Stimulated activated CD4-positive, alpha-beta T cell treated with anti-CD3 and anti-CD28 coated beads, Interleukin-2, amount 100 ng/mL, for 4 hours (primary cell): ENCODE measurements around the gene AASS.

Source experiments
- DNase-seq: peaks from one replicate; pipeline ENCODE4 v3.0.0-alpha.2; 2020; ENCODE audit warnings: low read depth

AASS gene

DNA sequence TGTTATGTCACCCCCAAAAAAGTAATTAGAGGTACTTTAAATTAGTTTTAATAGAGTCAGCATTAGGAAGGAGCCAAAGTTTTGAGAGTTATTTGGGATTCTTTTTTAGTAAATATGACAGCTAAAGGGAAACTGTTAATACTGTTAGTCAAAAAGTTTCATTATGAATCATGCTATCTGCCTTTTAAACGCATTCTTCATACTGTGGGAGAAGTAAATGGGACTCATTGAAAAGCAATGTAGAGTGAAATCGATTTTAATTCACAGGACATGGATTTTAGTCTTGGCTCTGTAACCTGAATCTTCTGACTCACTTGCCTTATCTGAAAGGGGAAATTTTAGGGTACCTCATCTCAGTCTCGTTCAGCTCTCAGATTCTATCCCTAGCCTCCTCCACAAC is 105.1 kb downstream of the AASS start:
- DNase-seq, result no peak

DNA sequence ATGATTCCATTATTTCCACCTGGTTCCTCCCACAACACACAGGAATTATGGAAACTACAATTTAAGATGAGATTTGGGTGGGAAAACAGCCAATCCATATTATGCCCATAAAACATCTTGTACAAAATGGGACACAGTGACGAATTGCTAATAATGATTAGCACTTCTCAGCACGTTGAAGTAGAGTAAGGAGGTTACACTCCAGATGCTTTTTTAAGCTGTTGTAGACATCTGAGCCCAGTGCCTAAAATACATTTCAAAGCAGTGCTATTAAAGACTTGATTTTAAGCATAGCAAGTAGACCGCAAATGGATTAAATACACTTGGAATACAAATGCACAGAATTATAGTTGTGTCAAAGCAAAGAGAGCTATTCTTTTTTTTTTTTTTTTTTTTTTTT is 105.9 kb downstream of the AASS start:
- DNase-seq, result no peak

DNA sequence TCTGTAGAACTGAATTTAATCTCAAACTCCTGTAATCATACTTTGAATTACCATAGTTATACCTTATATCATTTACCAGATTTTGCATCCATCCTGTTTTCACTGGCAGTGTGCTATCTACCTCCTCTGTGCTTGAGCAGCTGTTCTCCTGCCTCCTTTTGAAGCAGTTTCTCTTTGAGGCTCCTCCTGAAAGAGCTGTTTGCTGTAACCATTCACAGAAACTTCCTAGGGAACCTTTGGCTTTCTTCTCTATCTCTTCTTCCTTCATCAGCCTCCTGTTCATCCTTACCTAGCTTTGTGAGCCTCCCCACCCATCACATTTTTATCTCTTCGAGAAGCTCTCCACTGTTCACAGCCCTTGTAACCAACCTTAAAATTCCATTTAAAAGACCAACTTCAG is 108.2 kb downstream of the AASS start:
- DNase-seq, result no peak

DNA sequence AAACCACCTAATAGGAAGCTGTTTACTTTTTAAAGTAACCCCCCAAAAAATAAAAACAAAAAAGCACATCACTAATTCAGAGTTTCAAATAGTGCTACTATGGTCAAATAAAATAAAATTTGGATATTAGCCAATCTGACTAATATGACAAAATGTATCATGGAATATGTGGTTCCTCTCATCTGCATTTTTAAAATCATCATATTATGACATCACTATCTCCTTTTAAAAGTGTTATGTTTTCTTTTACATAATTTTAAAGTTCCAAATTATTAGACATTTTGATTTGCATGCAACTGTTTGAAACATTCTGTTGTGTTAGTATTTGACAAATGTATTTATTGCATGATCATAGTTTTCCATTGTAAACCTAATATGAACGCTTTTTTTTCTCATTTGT is 110.4 kb downstream of the AASS start:
- no peak for DNase-seq

DNA sequence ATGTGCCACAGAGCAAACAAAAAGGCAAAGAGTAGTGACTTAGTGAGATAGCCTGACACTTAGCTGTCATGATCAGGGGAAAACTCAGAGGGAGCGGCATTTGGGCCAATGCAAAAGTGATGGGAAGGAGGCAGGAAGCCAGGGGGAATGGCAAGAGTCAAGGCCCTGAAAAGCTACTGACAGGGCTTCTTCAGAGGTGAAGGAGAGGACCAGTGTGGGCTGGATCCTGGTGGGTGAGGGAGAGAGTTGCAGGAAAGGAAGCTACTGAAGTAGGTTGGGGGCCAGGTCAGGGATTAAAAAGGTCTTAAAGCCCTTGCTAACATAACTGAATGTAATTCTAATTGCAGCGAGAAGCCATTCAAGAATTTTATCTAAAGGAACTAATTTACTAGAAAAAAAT is 117.0 kb downstream of the AASS start:
- no peak for DNase-seq
